ENCODE measurements around the gene CANT1. TPM values are rescaled to one million over a fixed set of nuclear protein-coding genes. Genes with fewer than 3 reads are reported as not detected.

Gene CANT1
- total and polyA plus RNA-seq, 2 of the 13 experiments (the other 11 are each of a cell fraction or from before 2014, with no cell fraction given), result 34.1 to 42.1 TPM

- TF ChIP-seq ZNF660 (CRISPR knock-in tag; IDR thresholded peaks at IDR 0.05; ENCODE audit: borderline replicate concordance, low read depth) (no peak), ZKSCAN5 (CRISPR knock-in tag; IDR thresholded peaks at IDR 0.05) (no peak), E2F5 (CRISPR knock-in tag; conservative IDR thresholded peaks at IDR 0.05) (no peak), AHR (CRISPR knock-in tag; IDR thresholded peaks at IDR 0.05) (no peak), SNAI1 (CRISPR knock-in tag; IDR thresholded peaks at IDR 0.05; ENCODE audit: borderline replicate concordance) (no peak), ZFP91 (CRISPR knock-in tag; IDR thresholded peaks at IDR 0.05; ENCODE audit: borderline replicate concordance) (peak; percentile 49; the same call in 1 of the 2 replicates), ZBTB39 (CRISPR knock-in tag; IDR thresholded peaks at IDR 0.05) (no peak), NFKB2 (CRISPR knock-in tag; IDR thresholded peaks at IDR 0.05; ENCODE audit: borderline replicate concordance) (0 out of 2 replicates have a peak, but pooled peaks have one; percentile 8), PBX3 (CRISPR knock-in tag; IDR thresholded peaks at IDR 0.05; ENCODE audit: borderline replicate concordance) (no peak), SOX13 (IDR thresholded peaks at IDR 0.05) (no peak), SOX13 (CRISPR knock-in tag; conservative IDR thresholded peaks at IDR 0.05 in 1 of 2, IDR thresholded peaks at IDR 0.05 in 1 of 2) (no peak; a peak in 1 of 4 replicates), DMAP1 (CRISPR knock-in tag; IDR thresholded peaks at IDR 0.05) (no peak), ZNF10 (CRISPR knock-in tag; IDR thresholded peaks at IDR 0.05; ENCODE audit: borderline replicate concordance, low read depth) (no peak), ATAD3A (CRISPR knock-in tag; IDR thresholded peaks at IDR 0.05) (no peak), DR1 (CRISPR knock-in tag; IDR thresholded peaks at IDR 0.05) (no peak)
Observed at GRCh38 chr17:78970834-78971755, 38.5 kb downstream of the CANT1 start (continued).
